Activated CD8-positive, alpha-beta T cell treated with anti-CD3 and anti-CD28 coated beads for 36 hours (primary cell): ENCODE measurements around the gene AP4B1. TPM values are rescaled to one million over a fixed set of nuclear protein-coding genes. Genes with fewer than 3 reads are reported as not detected.

ENCODE experiments used
- ATAC-seq: fragments of 200-7000 bp; cut with Tn5 transposase; one replicate; pipeline ENCODE4 v1.10.0; 2021; ENCODE audit warnings: mild to moderate bottlenecking, moderate library complexity
- CTCF ChIA-PET: fragments of 350-600 bp; sonication (Branson Sonifier 250); formaldehyde crosslinking; loops from one replicate; lab custom pipeline; 2021; ENCODE audit warnings: antibody characterized with exemption; lab: Charles Lee
- POLR2A ChIA-PET: fragments of 350-600 bp; sonication (Branson Sonifier 250); formaldehyde crosslinking; loops from one replicate; lab custom pipeline; 2021; ENCODE audit warnings: antibody characterized with exemption; lab: Charles Lee
- DNase-seq: peaks from one replicate; pipeline ENCODE4 v3.0.0-alpha.2; 2020
- H3K27ac Mint-ChIP-seq: one replicate; pipeline ENCODE4 v1.8.0; 2021; ENCODE audit warnings: mild to moderate bottlenecking, mixed read lengths
- H3K27me3 Mint-ChIP-seq: one replicate; pipeline ENCODE4 v1.8.0; 2021; ENCODE audit warnings: mixed read lengths
- H3K36me3 Mint-ChIP-seq: one replicate; pipeline ENCODE4 v1.8.0; 2021; ENCODE audit warnings: low read depth, mixed read lengths
- H3K4me1 Mint-ChIP-seq: one replicate; pipeline ENCODE4 v1.8.0; 2021; ENCODE audit warnings: low read depth, mixed read lengths
- H3K4me3 Mint-ChIP-seq: one replicate; pipeline ENCODE4 v1.8.0; 2021; ENCODE audit warnings: mild to moderate bottlenecking, moderate library complexity, mixed read lengths
- H3K9me3 Mint-ChIP-seq: one replicate; pipeline ENCODE4 v1.8.0; 2021; ENCODE audit warnings: mixed read lengths
- CTCF ChIP-seq: fragments of 200-600 bp; IDR thresholded peaks from one replicate; pipeline ENCODE4 v1.8.0; 2022; ENCODE audit warnings: antibody characterized with exemption, mild to moderate bottlenecking
- intact Hi-C: fragments of 100-400 bp; cut with micrococcal nuclease; formaldehyde crosslinking; loops from one replicate; pipeline ENCODE4 v1.10.0; 2022
- total RNA-seq, 2 experiments: library from RNA; stranded (reverse); gene quantifications; one replicate each; pipeline ENCODE4 v1.2.3, GENCODE V29; 2021

The AP4B1 gene
- total RNA-seq, 2 experiments from 2014 or later, result 38.2 to 38.5 TPM

DNA sequence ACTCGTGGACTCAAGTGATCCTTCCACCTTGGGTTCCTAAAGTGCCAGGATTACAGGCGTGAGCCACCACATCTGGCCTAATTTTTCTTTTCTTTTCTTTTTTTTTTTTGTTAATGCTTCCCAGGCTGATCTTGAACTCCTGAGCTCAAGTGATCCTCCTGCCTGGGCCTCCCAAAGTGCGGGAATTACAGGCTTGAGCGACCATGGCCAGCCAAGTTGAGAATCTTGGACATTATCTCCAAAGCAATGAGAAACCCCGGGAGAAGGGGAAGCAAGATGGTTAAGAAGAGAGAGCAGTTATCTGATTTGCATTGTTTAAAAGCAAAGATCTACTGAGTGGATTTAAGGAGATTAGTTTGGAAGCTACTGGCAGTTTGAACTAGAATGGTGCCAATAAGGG lies 33.6 kb upstream of the AP4B1 start:
- intact Hi-C loops, result no loop called here
- POLR2A ChIA-PET, result interaction anchor here (2.8 to 4.2 kb wide), 2 partner anchors 8 to 16 kb away, joined by 8 to 37 read pairs; partner anchors contain the start of gene HIPK1
- ATAC-seq (no peak), DNase-seq (no peak)
- Mint-ChIP-seq H3K27me3 (no peaks in the 10 kb centered on the region), H3K9me3 (no peaks in the 10 kb centered on the region), H3K27ac (peak overlapping the region; percentile 50), H3K4me3 (no peak overlapping the region), H3K36me3 (peaks cover 44% of the 10 kb centered on the region), H3K4me1 (peaks cover 80% of the 10 kb centered on the region)
- TF ChIP-seq CTCF, result no peak
- CTCF ChIA-PET, result interaction anchor here (3.1 kb wide), 1 partner anchor 10 kb away, joined by 23 read pairs; no protein-coding TSS in a partner anchor

DNA sequence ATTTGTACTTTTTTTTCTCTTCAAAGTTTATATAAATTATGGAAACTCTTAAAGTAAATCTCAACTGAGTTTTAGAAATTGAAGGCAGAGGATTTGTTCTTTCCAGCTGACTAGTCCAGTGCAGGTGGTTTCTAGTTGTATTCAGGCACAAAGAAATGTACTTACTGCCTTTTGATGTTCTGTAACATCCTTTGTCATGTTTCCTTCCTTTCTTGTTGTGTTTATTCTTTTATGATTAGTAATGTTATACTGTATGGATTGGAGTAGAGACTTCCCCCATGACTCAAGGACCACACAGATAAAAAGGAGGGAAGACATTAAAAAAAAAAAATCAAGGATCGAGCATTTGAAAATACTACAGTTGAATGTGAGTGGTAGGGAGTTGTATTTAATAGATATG lies 32.5 kb upstream of the AP4B1 start:
- intact Hi-C loops, result no loop called here
- ChIA-PET CTCF (no interaction called here), POLR2A (no interaction called here)
- Mint-ChIP-seq H3K36me3 (peaks cover 43% of the 10 kb centered on the region), H3K27ac (peak overlapping the region; percentile 82), H3K4me3 (no peak overlapping the region), H3K4me1 (peaks cover 82% of the 10 kb centered on the region), H3K9me3 (no peaks in the 10 kb centered on the region), H3K27me3 (no peaks in the 10 kb centered on the region)
- ATAC-seq (no peak), DNase-seq (no peak)
- no peak for TF ChIP-seq CTCF

DNA sequence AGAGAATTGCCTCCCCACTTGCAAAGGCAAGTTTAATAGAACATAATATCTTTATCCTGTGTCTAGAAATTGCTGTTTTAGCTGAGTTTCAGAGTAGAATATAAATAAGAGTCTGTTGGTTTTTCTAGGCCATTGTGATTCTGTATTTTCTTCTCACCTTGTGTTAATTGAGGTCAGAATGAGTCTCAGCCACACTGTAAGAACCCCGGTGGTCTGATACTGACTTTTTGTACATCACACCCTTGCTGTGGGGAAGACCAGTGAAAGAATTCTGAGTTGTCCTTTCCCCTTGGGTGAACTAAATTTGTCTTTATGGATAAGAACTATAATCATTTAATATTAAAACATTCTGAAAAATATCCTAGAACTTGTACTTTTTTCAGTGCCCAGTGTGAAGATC lies 31.4 kb upstream of the AP4B1 start:
- H3K4me1 Mint-ChIP-seq, result peaks cover 79% of the 10 kb centered on the region
- TF ChIP-seq CTCF, result no peak
- peak; percentile 24 for ATAC-seq
- no peaks in the 10 kb centered on the region for H3K27me3 Mint-ChIP-seq
- intact Hi-C loops, result no loop called here
- no peaks in the 10 kb centered on the region for H3K9me3 Mint-ChIP-seq
- ChIA-PET POLR2A (interaction anchor here (0.8 to 2.4 kb wide), 5 partner anchors 16 to 124 kb away, joined by 3 to 10 read pairs (median 5); partner anchors contain the start of genes AP4B1, DCLRE1B and RSBN1), CTCF (interaction anchor here (1.2 to 1.4 kb wide), 2 partner anchors 16 to 28 kb away, joined by 4 read pairs; no protein-coding TSS in a partner anchor)
- H3K27ac Mint-ChIP-seq, result peak overlapping the region; percentile 60
- DNase-seq, result peak; percentile 45
- no peak overlapping the region for H3K4me3 Mint-ChIP-seq
- H3K36me3 Mint-ChIP-seq, result peaks cover 35% of the 10 kb centered on the region

DNA sequence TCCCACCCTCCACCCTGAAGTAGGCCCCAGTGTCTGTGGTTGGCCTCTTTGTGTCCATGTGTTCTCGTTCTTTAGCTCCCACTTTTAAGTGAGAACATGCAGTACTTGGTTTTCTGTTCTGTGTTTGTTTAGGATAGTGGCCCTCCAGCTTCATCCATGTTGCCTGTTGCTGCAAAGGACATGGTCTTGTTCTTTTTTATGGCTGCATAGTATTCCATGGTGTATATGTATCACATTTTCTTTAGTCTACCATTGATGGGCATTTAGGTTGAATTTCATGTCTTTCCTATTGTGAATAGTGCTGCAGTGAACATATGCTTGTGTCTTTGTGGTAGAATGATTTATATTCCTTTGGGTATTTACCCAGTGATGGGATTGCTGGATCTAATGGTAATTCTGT lies 30.6 kb upstream of the AP4B1 start:
- ChIA-PET POLR2A (interaction anchor here (0.6 to 2.4 kb wide), 6 partner anchors 16 to 123 kb away, joined by 3 to 10 read pairs (median 4); partner anchors contain the start of genes AP4B1, DCLRE1B and RSBN1), CTCF (interaction anchor here (1.2 to 2.2 kb wide), 3 partner anchors 10 to 28 kb away, joined by 4 read pairs; no protein-coding TSS in a partner anchor)
- no peaks in the 10 kb centered on the region for H3K27me3 Mint-ChIP-seq
- ATAC-seq, result no peak
- intact Hi-C loops, result no loop called here
- no peak overlapping the region for H3K4me3 Mint-ChIP-seq
- peaks cover 27% of the 10 kb centered on the region for H3K36me3 Mint-ChIP-seq
- H3K9me3 Mint-ChIP-seq, result no peaks in the 10 kb centered on the region
- H3K4me1 Mint-ChIP-seq, result peaks cover 73% of the 10 kb centered on the region
- DNase-seq, result no peak
- H3K27ac Mint-ChIP-seq, result peak overlapping the region; percentile 60
- TF ChIP-seq CTCF, result no peak

DNA sequence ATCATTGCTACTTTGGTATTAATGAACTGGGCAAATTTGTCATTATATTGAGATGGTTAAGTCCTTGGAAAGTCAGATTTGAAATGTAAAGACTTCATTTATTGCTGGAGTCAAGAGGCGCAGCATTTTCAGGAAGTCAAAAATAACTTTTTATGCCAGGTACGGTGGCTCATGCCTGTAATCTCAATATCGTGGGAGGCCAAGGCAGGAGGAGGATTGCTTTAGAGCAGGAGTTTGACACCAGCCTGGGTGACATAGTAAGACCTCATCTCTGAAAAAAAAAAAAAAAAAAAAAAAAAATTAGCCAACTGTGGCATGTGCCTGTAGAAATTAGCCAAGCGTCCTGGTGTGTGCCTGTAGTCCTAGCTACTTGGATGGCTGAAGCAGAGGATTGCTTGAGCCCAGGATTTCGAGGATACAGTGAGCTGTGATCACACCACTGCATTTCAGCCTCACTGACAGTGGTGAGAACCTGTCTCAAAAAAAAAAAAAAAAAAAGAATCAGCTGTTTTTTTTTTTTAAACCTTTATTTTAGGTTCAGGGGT lies 30.0 kb upstream of the AP4B1 start:
- H3K27ac Mint-ChIP-seq, result peak overlapping the region; percentile 97
- DNase-seq (no peak), ATAC-seq (no peak)
- ChIA-PET POLR2A (interaction anchor here (0.6 to 6.1 kb wide), 6 partner anchors 13 to 123 kb away, joined by 3 to 60 read pairs (median 4); partner anchors contain the start of genes AP4B1, DCLRE1B and RSBN1), CTCF (interaction anchor here (0.9 to 2.2 kb wide), 3 partner anchors 11 to 31 kb away, joined by 3 to 13 read pairs (median 4); no protein-coding TSS in a partner anchor)
- H3K27me3 Mint-ChIP-seq, result no peaks in the 10 kb centered on the region
- H3K4me1 Mint-ChIP-seq, result peaks cover 68% of the 10 kb centered on the region
- peak overlapping the region; percentile 90 for H3K4me3 Mint-ChIP-seq
- intact Hi-C loops, result loop anchor here (5.0 kb wide), 1 partner anchor 62 kb away; the partner anchor contains the start of gene PTPN22
- H3K9me3 Mint-ChIP-seq, result no peaks in the 10 kb centered on the region
- H3K36me3 Mint-ChIP-seq, result peaks cover 27% of the 10 kb centered on the region
- TF ChIP-seq CTCF, result no peak
